ENCODE measurements around the gene OVAAL. TPM values are rescaled to one million over a fixed set of nuclear protein-coding genes. Genes with fewer than 3 reads are reported as not detected.

The OVAAL gene
- total and polyA plus RNA-seq, 2 of the 4 experiments (the other 2 are of a cell fraction): not detected

- TF ChIP-seq NFE2L2 (IDR thresholded peaks at IDR 0.05; ENCODE audit: low read depth, low read length) (no peak), CEBPB (IDR thresholded peaks at IDR 0.05; ENCODE audit: low read depth, low read length) (no peak)
These were observed 13.3 kb downstream of the OVAAL start (continued) for GRCh38 chr1:180571832-180572636.

DNA sequence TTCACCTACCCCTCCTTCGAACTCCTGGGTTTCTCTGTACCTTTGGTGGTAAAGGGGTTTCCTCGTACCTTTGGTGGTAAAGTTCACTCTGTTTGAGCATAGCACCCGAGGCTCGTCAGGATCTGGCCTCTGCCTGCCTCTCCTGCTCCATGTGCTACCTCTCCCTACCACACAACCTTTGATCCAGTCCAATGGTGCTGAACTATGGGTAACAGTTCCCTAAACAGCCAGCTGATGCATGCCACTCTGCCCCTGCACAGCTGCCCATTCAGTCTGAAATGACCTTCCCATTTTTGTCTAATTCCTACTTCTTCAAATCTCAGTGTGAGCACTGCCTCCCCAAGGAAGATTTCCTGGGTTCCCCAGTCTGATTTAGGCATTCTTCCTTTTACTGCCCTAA is 14.0 kb downstream of the OVAAL start:
- Histone ChIP-seq H3K18ac (ENCODE audit: low read depth, low read length) (no peak overlapping the region), H3K4me2 (ENCODE audit: low read depth, low read length) (no peak overlapping the region), H4K5ac (ENCODE audit: low read depth, low read length) (no peak overlapping the region), H3K9me1 (ENCODE audit: insufficient read depth, low read length) (peaks cover 4% of the 10 kb centered on the region), H4K20me1 (ENCODE audit: insufficient read depth, low read length) (no peaks in the 10 kb centered on the region), H2BK5ac (ENCODE audit: low read depth, low read length, poor library complexity, severe bottlenecking) (no peak overlapping the region), H3K9ac (ENCODE audit: low read depth, low read length) (no peak overlapping the region), H2AFZ (replicated peaks; ENCODE audit: low read length, poor library complexity) (no peak overlapping the region), H2BK20ac (ENCODE audit: low read depth, low read length) (no peak overlapping the region), H2AK9ac (replicated peaks; ENCODE audit: low read depth, low read length, poor library complexity) (no peak overlapping the region), H3K27me3 (ENCODE audit: control insufficient read depth, insufficient read depth, low read length) (no peaks in the 10 kb centered on the region), H2BK15ac (ENCODE audit: low read depth, low read length) (no peak overlapping the region), H3K56ac (ENCODE audit: extremely low read depth, insufficient read depth, low read length) (no peak overlapping the region), H4K8ac (ENCODE audit: low read depth in 2 of 2, low read length in 2 of 2) (no peak overlapping the region), H2AK5ac (ENCODE audit: low read depth, low read length) (peak overlapping the region; percentile 20; the same call in 1 of the 2 replicates), H3K36me3 (ENCODE audit: control insufficient read depth, insufficient read depth, low read length) (no peaks in the 10 kb centered on the region), H3K4me3 (ENCODE audit: insufficient read depth, low read depth, low read length) (no peak overlapping the region), H4K91ac (ENCODE audit: insufficient read depth, low read depth, low read length) (no peak overlapping the region), H2BK120ac (ENCODE audit: low read depth, low read length) (no peak overlapping the region), H3K4me1 (ENCODE audit: control insufficient read depth, insufficient read depth, low read length) (peaks cover 3% of the 10 kb centered on the region; the same call in 1 of the 2 replicates), H3K27ac (ENCODE audit: insufficient read depth, low read length) (no peak overlapping the region), H3K9me3 (ENCODE audit: control insufficient read depth, insufficient read depth, low read length) (no peaks in the 10 kb centered on the region), H3K14ac (replicated peaks; ENCODE audit: low read depth, low read length) (no peak overlapping the region), H3K23ac (ENCODE audit: low read depth, low read length) (no peak overlapping the region), H3K79me1 (ENCODE audit: low read depth in 1 of 2, low read length in 2 of 2) (no peaks in the 10 kb centered on the region), H3K4ac (ENCODE audit: low read depth, low read length) (no peak overlapping the region)
- ChIA-PET POLR2A (ENCODE audit: unreplicated experiment) (no interaction called here), CTCF (interaction anchor here (0.6 kb wide), 1 partner anchor 24 kb away, joined by 5 read pairs; no protein-coding TSS in a partner anchor)
- BruUV-seq (replicated peaks): no TSS peak
- intact Hi-C loops (cut with micrococcal nuclease): no loop called here
- WGBS, 2 experiments (ENCODE audit: extremely low coverage in 2 of 2, insufficient read length in 1 of 2): no CpG with 5 or more reads among the region's 4 CpGs
- ATAC-seq (ENCODE audit: low read depth): no peak
- in situ Hi-C loops (cut with MboI; ENCODE audit: low sequenced_read_pairs): no loop called here
- dilution Hi-C loops (cut with HindIII; ENCODE audit: low sequenced_read_pairs, unreplicated experiment): no loop called here
- DNase-seq: no peak
- TF ChIP-seq, protein P1, sequence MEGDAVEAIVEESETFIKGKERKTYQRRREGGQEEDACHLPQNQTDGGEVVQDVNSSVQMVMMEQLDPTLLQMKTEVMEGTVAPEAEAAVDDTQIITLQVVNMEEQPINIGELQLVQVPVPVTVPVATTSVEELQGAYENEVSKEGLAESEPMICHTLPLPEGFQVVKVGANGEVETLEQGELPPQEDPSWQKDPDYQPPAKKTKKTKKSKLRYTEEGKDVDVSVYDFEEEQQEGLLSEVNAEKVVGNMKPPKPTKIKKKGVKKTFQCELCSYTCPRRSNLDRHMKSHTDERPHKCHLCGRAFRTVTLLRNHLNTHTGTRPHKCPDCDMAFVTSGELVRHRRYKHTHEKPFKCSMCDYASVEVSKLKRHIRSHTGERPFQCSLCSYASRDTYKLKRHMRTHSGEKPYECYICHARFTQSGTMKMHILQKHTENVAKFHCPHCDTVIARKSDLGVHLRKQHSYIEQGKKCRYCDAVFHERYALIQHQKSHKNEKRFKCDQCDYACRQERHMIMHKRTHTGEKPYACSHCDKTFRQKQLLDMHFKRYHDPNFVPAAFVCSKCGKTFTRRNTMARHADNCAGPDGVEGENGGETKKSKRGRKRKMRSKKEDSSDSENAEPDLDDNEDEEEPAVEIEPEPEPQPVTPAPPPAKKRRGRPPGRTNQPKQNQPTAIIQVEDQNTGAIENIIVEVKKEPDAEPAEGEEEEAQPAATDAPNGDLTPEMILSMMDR (conservative IDR thresholded peaks at IDR 0.05; ENCODE audit: low read depth, low read length): no peak
- no peak for TF ChIP-seq ELK1 (IDR thresholded peaks at IDR 0.05; ENCODE audit: borderline replicate concordance, low read depth, low read length)
- no peak for TF ChIP-seq USF2 (IDR thresholded peaks at IDR 0.05; ENCODE audit: low read depth, low read length)
- TF ChIP-seq FOS (IDR thresholded peaks at IDR 0.05; ENCODE audit: low read depth, low read length): no peak
- no peak for TF ChIP-seq MAZ (IDR thresholded peaks at IDR 0.05; ENCODE audit: borderline replicate concordance, low read depth, low read length)
- no peak for TF ChIP-seq CHD1 (IDR thresholded peaks at IDR 0.05; ENCODE audit: low read depth, low read length)
- TF ChIP-seq RFX5 (IDR thresholded peaks at IDR 0.05; ENCODE audit: low read depth, low read length): no peak
- no peak for TF ChIP-seq NFE2L2 (IDR thresholded peaks at IDR 0.05; ENCODE audit: low read depth, low read length)
- TF ChIP-seq SMC3 (IDR thresholded peaks at IDR 0.05; ENCODE audit: low read depth, low read length): no peak
- TF ChIP-seq MXI1 (IDR thresholded peaks at IDR 0.05; ENCODE audit: borderline replicate concordance, low read depth, low read length): no peak
- TF ChIP-seq RAD21 (IDR thresholded peaks at IDR 0.05; ENCODE audit: low read length): no peak

Data from IMR-90 (cell line).